GM18867 (cell line): ENCODE measurements around the gene TSKS.

ENCODE experiments used
- ATAC-seq: cut with Tn5 transposase; IDR thresholded peaks from one replicate; pipeline ENCODE4 v1.9.1; 2021; ENCODE audit warnings: mild to moderate bottlenecking, moderate library complexity; ENCODE audit not compliant: unreplicated experiment

Gene TSKS

DNA sequence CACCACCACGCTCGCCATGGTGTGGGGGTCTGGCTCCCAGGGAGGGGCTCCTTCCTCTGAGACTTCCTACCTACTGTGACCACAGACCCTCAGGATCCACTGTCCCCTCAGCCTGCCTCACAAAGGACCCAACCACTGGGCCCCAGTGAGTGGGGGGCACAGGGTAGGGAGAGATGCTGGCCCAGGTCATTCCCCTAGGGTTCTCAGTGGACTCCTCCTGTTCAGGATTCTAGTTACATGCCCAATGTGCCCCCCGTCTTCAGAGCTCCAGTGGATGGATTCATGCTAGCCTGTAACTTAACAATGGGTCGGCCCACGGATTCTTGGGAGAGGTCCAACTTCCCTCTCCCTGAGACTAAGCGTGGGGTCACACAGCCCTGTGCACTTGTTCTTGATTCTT lies at the start of gene TSKS:
Gene TSKS (minus strand): TSS at position 77 of the 400 bp plus-strand sequence. CDS start 59 bp downstream, at position 18.
- no peak for ATAC-seq

DNA sequence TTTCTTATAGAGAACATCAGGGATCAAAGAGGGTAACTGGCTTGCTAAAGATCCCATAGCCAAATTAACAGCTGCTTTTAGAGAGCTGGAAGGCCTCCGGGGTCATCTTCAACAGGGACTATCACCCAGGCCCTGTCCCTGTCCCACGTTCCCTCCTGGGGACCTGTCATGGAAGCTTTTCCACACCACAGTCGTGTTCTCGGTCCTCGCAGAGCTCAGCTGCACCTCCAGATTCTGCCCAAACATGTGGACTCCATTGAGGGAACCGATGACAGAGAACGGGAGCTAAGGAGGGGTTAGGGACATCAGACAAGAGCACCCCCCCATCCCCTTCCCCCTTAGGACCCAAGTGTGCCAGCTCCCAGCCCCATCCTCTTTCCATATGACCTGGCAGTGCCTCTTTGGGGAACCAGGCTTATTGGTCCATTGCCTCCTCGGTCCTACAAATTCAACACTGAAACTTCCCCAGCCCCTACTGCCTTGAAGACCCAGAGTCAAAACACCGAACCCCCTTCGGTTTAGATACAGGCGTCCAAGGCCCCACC lies 49.4 kb upstream of the TSKS start:
- no peak for ATAC-seq

- ATAC-seq, result no peak
Measured at GRCh38 chr19:49811328-49811727, 48.2 kb upstream of the TSKS start.

DNA sequence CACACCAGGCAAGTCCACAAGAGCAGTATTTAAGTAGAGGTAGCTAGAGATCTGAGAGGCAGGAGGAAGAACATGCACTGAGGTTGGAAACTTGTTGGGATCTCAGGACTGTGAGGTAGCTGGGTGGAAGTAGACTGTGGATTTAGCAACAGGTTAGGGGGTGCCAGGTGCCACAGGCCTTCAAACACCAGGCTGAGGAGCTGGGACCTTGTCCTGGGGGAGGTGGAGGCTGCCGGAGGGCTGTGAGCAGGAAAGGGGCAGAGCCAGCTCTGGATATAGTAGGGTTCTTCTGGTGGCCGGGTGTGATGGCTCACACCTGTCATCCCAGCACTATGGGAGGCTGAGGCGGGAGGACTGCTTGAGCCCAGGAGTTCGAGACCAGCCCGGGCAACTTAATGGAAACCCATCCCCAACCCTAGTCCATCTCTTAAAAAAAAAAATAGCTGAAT lies 46.9 kb upstream of the TSKS start:
- no peak for ATAC-seq

DNA sequence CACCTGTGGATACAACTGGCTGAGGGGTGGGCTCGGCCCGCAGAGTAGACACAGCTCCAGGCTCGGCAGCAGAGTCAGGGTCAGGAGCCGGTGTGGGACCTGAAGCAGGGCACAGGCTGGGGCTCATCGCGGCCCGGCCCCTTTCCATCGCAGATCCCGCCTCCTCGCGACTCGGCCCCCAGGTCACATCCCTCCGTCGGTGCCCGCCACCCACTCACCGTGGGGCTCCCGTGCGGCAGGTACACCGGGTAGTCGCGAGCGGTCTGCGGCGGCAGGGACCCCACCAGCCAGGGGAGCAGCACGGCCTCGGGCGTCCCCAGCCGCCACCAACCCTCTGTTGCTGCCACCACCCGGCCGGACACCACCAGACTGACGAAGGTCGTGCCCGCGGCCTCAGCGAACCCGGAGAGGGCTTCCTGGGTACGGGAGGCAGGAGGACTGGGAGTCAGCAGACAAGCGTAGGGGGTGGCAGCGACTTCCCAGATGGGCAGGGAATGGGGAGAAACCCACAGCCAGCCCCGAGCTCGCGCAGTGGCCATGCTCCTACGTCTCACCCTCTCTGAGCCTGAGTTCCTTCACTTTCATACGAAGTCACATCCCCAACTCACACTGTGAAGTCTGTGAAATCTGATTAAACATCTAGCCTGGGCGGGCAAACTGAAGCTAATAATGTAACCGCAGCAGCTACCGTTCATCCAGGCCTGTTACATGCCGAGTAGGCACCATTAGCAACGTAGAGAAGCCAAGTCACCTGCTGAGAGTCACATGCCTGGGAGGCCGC lies 46.2 kb upstream of the TSKS start:
- no peak for ATAC-seq

DNA sequence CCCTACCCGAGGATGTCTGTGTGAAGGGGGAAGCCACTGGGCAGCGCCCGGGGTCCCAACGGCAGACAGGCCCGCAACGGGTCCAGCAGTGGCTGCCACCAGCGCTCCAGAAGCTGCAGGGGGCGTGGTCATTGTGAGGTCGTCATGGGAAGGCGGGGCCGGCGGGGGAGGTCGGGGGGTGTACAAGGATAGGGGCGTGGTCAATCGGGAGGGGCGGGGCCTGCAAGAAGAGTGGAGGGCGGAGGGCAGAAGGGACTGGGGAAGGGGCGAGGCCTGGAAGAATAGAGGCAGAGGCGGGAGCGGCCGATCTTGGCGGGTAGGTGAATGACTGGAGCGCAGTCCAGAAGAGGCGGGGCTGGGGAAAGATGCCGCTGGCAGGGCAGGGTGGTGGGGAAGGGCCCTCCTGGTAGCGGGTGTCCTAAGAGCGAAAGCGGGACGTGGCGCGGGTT lies 45.6 kb upstream of the TSKS start:
- no peak for ATAC-seq

DNA sequence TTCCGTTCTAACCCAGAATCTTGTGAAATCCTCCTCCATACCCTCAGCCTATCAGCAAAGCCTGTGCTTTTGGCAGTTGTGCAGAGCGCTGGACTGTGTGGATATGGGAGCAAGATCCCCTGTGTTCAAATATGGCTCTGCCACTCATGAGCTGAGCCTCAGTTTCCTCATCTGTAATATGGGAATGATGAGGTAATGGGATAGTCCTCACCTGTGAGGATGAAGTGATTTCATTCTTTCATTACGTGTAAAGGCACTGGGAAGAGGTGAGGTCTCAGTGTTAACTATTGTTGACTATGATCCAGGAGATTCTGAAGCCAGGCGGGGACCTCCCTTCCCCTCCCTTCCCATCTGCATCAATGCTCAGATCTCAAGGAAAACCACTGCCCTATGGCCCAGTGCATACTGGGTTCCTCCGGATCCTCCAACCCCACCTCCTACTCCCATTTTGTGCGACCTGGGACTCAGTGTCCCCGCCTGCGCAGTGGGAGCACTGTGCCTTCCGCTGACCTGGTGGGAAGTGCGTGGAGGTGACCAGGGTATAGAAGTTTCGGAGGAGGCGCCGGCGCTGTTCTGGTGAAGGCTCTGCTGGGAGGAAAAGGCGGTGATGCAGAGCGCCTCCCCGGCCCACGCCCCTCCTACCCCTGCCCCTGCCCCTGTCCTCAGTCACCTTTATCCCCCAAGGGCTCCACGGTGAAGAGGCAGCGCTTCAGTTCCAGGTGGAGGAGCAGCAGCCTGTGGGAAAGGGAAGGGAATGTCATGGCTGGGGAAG lies 45.0 kb upstream of the TSKS start:
- no peak for ATAC-seq

DNA sequence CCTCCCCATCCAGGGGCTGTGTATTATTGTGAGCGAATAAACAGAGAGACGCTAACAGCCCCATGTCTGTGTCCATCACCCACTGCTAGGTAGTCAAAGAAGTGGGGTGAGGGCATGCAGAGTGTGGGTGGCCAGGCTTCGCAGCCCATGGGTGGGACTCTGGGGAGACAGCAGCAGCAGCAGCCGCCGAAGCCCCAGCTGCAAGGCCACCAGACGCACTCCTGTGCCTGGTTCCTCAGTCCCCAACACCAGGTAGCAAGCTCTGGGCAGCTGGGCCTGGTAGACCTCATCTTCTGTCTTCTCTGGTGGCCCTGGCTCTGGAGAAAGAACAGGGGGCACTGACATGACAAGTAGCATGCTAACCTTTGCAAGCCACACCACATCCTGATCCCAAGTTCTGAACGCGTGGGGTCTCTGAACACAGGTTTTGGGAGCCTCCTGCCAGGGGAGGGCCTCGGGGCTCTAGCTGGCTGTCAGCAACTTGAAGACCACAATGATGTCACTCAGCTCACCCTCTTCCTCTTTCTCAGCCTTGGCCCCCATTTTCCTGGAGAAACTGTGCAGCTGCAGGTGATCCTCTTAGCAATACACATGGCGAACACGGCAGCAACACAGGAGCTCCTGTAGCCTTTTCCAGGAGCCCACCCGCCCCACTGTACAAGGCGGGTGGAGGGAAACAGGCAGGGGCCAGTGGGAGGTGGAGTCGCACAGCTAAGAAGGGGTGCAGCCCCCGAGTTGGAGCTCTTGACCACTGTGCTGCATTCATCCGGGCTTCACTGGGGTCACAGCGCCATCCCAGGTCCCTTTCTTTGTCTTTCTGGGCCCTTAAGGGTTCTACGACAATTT lies 44.2 kb upstream of the TSKS start:
- no peak for ATAC-seq

DNA sequence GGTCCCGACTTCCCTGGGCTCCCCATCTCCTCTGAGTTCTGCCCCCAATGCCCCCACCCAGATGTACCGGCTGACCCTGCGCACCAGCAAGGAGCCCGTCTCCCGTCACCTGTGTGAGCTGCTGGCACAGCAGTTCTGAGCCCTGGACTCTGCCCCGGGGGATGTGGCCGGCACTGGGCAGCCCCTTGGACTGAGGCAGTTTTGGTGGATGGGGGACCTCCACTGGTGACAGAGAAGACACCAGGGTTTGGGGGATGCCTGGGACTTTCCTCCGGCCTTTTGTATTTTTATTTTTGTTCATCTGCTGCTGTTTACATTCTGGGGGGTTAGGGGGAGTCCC lies 43.5 kb upstream of the TSKS start:
- ATAC-seq, result no peak

DNA sequence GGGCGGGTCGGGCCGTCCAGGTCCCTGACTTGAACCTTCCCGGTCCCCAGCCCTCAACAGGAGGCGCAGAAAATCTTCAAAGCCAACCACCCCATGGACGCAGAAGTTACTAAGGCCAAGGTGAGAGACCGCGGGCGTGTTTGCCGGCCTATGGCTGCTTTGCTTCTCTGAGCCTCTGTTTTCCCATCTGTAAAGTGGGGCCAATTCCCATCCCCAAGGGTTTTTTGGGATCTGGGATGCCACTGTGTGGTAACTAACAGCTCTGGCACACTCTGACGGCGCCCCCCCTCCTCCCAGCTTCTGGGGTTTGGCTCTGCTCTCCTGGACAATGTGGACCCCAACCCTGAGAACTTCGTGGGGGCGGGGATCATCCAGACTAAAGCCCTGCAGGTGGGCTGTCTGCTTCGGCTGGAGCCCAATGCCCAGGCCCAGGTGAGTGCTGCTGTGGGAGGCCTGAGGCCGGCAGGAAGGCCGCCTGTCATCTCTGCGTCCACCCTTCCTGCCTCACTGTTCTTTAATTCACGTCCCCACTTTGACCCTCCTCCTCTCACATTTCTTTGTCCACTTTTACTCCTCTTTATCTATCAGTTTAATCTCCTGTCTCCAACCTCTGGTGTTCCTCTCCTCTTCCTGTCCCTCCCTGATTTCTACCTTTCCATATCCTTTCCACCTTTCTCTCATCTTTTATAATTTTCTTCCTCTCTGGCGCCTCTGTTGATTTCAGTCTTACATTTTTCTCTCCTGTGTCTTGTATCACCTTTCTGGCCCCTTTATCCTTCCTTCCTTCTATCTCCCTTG lies 42.9 kb upstream of the TSKS start:
- ATAC-seq, result no peak

GRCh38 chr19:49803529-49803856 lies 40.4 kb upstream of the TSKS start:
- ATAC-seq, result no peak

DNA sequence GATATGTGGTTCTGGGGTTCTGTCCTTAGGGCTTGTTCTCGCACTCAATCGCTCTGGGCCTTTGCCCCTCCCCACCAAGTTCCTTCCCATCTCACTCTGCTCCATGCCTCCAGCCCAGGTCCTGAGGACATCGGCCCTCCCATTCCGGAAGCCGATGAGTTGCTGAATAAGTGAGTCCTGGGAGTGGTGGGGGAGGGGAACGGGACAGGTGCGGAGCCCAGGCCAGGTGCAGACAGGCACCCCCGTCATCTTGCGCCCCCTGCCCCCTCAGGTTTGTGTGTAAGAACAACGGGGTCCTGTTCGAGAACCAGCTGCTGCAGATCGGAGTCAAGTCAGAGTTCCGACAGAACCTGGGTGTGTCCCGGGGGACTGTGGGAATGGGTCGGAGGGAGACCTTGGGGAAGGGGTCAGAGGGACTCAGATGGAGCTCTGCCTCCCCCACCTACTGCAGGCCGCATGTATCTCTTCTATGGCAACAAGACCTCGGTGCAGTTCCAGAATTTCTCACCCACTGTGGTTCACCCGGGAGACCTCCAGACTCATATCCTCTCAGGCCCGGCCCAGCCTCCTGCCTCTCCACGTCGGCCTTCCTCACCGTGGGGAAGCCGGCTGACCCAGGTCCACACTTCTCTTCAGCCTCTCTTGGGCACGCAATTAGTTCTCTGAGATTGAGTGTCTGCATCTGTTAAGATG lies 39.9 kb upstream of the TSKS start:
- no peak for ATAC-seq

GRCh38 chr19:49801966-49802661 lies 39.0 kb upstream of the TSKS start:
- ATAC-seq, result no peak

DNA sequence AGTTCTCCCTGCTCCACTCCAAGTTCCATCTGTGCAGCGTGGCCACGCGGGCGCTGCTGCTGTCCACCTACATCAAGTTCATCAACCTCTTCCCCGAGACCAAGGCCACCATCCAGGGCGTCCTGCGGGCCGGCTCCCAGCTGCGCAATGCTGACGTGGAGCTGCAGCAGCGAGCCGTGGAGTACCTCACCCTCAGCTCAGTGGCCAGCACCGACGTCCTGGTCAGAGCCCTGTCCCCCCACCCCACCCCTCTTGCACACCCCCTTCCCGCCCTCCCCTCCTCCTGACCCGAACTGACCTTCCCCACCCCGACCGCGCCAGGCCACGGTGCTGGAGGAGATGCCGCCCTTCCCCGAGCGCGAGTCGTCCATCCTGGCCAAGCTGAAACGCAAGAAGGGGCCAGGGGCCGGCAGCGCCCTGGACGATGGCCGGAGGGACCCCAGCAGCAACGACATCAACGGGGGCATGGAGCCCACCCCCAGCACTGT lies 38.3 kb upstream of the TSKS start:
- ATAC-seq, result no peak

- ATAC-seq, result no peak
Measured at GRCh38 chr19:49800771-49801170, 37.7 kb upstream of the TSKS start.

- no peak for ATAC-seq
Measured at GRCh38 chr19:49799798-49800376, 36.8 kb upstream of the TSKS start.

DNA sequence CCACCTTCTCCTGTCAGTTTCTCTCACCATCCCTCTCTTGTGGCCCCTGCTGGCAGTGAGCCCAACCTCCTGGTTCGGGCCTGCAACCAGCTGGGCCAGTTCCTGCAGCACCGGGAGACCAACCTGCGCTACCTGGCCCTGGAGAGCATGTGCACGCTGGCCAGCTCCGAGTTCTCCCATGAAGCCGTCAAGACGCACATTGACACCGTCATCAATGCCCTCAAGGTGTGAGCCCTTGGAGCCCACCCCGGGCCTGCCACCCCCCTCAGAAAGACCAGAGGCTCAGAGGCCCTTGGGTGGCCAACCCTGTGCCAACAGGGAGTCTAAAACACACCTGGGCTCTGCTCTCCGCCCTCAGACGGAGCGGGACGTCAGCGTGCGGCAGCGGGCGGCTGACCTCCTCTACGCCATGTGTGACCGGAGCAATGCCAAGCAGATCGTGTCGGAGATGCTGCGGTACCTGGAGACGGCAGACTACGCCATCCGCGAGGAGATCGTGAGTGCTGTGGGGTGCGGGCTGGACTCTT lies 36.2 kb upstream of the TSKS start:
- ATAC-seq, result no peak

DNA sequence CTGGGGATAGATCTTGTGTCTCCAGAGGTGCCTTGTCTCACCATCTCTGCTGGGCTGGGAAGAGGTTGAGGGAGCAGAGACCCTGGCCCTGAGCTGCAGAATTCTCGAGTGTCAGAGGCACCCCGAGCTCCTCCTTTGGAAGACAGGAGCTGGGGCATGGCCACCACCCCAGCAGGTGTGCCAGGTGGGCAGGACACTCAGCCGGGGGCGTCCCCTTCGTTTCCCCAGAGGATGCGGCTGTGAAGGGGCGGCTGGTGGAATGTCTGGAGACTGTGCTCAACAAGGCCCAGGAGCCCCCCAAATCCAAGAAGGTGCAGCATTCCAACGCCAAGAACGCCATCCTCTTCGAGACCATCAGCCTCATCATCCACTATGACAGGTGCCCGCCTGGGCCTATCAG lies 35.5 kb upstream of the TSKS start:
- no peak for ATAC-seq
